Measurements from ENCODE around the gene FRY.

GRCh38 chr13:32233062-32233461 is 201.5 kb downstream of the FRY start:
- TF ChIP-seq CTCF (conservative IDR thresholded peaks at IDR 0.05; ENCODE audit: low read length) = no peak
- TF ChIP-seq EZH2phosphoT487 (IDR thresholded peaks at IDR 0.05; ENCODE audit: borderline replicate concordance) = no peak
